ENCODE results near the gene PSENEN.
"Not testable (repeated sequence)": the region's sequence is repeated elsewhere in the genome, so short reads cannot be mapped to it uniquely, and the experiment has no call there.

Gene PSENEN

DNA sequence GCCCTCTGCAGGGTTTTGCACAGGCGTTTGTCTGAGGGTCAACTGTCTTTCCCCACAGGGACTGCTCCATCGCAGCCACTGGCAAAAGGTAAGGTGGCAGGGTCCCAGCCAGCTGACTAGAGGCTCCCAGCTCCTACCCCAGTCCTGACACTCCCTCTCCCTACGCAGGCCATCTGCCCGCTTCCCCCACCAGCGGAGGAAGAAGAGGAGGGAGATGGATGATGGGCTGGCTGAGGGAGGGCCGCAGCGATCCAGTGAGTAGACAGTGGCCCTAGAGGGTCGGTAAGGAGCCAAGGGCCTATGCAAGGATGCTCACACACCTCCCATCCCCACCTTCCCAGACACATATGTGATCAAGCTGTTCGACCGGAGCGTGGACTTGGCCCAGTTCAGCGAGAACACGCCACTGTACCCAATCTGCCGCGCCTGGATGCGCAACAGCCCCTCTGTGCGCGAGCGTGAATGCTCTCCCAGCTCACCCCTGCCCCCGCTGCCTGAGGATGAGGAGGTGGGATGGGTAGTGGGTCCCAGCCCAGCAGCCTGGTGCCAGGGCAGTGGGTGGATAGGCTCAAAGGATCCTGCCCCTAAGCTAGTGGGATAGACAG lies 7.4 kb downstream of the PSENEN start:
- no peak for DNase-seq

DNA sequence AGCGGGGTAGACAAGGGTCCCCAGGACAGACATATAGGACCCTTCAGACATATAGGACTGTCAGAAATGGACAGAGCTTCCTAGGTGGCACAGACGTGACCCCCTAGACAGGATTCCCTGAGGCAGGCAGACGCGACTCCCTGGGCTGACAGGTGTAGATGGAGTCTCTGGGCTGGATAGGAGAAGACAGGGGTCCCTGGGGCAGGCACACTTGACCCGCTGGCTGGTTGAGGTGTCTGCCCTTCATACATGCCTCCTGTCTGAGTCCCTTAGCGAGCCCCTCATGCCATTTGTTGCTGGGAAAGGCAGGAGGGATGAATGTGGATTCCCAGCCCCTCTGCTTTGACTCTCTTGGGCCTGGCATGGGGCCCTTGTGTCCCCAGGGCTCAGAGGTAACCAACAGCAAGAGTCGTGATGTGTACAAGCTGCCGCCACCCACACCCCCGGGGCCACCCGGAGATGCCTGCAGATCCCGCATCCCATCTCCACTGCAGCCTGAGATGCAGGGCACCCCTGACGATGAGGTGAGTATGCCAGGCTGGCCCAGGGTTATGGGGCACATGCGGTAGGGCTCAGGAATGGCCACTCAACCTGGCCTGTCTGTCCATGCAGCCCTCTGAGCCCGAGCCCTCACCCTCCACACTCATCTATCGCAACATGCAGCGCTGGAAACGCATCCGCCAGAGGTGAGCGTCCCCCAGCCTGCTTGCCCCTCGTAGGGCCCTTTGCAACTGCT lies 8.4 kb downstream of the PSENEN start:
- no peak for DNase-seq

DNA sequence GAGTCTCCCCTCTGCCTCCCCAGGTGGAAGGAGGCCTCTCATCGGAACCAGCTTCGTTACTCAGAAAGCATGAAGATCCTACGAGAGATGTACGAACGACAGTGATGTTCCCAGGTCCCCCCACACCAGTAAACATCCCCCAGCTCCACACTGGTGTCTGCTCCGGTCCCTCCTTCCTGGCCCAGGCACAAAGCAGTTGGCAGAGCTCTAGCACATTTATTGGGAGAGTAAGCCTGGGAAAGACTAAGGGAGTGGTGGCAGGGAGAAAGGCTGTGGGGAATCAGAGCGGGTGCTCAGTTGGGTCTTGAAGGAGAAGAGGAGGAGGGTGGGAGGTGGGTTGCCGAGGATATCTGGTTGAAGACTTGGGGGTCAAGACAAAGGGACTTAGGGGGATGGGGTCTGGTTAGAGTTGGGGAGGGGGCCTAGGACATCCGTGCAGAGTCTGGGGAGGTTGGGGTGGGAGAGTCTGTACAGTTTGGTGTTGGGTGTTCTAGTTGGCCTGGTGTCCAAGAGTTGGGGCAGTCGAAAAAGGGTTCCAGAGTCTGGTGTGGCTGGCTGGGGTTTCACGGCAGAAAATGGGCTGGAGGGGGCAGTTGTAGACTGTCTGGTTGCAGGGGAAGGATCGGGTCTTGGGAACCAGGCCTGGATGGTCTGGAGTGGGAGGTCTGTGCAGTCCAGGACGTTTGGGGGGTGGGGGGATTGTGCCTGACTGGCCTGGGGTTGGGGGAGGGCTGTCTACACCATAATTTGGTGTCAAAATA lies 9.1 kb downstream of the PSENEN start:
- no peak for DNase-seq

DNA sequence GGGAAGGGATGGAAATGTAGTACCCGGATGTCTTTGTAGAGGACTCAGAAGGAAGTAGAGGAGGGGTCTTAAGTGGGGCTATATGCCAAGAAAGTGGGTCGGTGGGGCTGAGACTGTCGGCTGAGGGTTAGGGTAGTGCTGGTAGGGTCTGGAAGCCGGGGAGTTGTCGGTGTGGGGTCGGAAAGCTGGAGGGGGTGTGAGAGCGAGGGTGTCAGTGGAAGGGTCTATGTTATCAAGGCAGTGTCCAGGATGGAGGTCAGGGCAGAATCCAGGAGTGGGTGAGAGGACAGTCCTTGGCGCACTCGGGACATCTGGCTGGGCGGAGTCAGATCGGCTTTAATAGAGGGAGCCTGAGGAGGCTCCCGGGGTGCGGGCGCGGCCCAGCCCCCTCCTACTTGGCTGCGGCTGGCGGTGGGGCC lies 9.7 kb downstream of the PSENEN start:
- DNase-seq = no peak

DNA sequence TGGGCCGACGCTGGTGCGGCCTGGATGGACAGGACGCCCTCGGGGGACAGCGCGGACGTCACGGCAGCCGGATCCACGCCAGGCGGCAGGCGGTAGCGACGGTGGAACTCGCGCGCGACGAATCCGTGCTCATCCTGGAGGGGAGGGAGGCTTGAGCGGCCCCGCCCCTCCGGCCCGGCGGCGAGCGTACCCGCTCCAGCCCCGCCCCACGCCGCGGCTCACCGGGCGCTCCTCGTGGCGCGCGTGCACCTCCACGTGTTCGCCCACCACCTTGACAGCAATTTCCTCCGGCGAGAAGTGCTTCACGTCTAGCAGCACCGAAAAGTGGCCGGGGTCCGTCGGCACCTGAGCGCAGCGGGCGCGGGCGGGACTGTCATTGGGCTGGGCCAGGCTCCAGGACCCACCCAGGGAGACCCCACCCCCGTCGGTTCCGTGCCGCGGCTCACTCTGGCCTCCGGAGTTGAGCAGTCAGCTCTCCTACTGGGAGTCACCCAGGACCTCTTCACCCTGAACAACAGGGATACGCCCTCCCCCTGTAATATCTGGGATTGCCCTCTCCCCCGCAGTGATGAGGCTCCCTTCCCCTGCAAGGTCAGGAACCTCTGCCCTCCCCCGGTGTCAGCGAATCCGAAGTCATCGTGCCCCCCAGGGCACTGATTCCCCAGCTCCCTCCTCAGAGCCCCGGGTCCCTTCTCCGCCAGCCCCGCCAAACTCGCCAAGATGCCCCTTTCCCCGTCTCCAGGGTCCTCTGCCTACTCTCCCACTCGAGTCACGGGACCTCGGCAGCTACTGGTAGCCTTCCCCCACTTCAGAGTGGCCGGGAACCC lies 10.3 kb downstream of the PSENEN start:
- peak; percentile 73 for DNase-seq

DNA sequence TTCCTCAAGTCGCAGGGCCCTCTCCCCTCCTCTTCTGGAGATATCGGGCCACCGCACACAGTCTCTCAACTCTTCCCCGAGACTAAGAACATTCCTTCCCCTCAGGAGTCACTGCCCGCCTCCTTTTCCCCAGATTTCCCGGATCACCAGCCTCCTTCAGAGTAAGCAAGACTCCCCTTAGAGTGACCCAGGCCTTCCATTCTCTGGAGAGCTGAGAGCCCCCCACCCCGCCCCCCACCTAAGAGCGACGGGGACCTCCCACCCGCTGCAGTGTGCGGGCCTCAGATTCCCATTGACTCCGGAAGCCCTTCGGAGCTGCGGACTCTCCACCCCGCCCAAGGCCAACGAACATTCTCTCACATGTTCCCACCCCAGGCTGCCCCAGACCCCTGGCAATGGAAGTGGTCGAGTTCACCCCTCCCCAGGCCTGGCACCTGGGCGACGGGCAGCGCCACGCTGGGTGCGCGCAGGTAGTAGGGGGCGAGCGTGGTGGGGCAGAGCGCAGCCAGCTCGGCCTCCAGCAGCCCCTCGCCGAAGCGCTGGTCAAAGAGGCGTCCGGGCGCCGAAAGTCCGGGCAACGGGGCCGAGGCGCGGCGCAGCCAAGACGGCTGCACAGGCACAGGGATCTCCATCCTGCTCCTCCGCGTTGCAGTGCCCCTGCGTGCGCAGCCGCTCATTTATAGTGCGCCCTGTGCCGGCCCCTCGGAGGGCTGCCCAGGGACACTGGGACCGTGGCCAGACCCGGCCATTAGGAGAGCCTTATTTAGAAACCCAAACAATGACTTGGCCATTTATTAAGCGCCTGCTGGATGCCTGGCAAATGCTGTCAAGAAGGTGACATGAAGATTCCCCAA lies 11.2 kb downstream of the PSENEN start, which contains the start of gene HSPB6:
TSS of gene HSPB6 (minus strand) at position 653 of the 854 bp plus-strand sequence. CDS start at position 632, 21 bp downstream.
- DNase-seq = no peak

DNA sequence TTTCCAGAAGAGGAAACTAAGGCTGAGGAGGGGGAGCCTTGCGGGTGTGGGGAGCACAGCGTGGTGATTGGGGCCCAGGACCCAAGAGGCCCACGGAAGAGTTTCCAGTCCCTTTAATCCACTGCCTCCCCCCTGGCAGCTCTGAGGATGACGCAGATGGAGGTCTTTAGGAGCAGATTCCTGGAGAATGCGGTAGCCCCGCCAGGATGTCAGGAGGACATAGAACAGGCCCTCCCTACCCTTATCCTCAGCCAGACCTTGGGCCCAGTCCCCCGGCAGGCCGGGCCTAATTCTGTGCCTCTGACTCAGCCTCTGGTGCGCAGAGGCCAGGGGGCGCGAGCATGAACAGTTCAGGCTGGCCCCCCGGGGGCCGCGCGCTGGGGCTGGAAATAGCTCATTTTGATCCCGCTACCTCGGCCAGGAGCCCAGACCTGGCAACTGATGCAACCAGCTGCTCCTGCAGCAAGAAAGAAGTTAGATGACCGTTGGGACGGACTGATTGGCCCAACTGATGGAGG lies 11.8 kb downstream of the PSENEN start:
- DNase-seq = no peak

DNA sequence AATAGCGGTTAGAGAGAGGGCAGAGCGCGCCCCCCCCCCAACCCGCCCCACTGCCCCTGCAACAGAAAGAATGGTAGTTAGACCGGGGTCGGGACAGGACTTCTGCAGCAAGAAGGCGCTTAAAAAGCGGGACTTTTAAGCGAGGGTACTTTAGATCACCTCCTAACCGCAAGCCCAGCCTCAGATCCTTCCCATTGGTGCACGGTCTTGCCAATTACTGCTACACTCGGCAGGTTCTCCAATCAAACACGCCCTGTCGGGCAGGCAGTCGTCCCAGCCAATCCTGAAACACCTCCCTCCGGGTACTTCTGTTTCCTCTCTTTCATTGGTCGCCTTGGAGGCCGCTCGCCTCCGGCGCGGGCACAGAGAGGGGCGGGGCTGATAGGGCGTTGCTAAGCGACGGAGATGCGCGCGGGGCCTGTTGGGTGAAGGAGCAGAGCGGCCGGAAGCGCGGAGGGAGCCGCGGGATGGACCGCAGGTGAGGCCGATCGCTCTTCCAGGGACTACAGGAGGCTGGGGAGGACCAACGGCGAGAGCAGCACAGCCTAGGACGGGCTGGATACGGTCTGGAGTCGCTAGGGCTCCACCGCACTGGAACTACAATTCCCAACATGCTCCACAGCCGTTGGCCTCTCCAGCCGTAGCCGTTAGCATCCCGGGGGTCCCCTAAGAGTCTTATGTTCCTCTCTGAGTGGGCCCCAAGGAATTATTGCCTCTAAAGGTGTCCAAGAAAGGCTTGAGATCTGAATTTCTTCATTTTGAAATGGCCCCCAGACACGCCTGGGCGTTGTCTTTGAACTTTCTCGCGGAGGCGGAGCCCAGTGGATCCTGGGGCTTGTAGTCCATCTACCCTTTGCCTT lies 12.5 kb downstream of the PSENEN start, which contains the start of gene PROSER3:
TSS of gene PROSER3 (plus strand) at position 428 of the 860 bp plus-strand sequence. CDS start at position 468, 40 bp downstream.
- peak; percentile 100 for DNase-seq

DNA sequence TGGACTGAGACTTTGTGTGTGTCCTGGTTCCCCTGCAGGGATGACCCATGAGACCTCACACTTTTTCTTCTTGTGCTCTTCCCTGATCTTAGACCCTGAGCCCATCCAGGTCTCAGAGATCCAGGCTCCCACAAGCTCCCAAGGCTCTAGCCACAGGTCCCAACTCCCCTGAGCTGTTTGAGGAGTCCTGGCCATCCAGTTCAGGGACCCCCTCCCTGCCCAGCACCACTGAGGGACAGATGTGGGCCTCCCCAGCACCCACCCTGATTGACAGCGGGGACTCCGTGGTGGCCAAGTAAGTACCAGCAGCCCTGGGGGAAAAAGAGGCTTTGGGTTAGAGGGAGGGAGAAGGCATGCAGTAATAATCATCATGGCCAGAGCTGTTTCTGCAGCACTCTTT lies 14.2 kb downstream of the PSENEN start:
- DNase-seq = no peak

DNA sequence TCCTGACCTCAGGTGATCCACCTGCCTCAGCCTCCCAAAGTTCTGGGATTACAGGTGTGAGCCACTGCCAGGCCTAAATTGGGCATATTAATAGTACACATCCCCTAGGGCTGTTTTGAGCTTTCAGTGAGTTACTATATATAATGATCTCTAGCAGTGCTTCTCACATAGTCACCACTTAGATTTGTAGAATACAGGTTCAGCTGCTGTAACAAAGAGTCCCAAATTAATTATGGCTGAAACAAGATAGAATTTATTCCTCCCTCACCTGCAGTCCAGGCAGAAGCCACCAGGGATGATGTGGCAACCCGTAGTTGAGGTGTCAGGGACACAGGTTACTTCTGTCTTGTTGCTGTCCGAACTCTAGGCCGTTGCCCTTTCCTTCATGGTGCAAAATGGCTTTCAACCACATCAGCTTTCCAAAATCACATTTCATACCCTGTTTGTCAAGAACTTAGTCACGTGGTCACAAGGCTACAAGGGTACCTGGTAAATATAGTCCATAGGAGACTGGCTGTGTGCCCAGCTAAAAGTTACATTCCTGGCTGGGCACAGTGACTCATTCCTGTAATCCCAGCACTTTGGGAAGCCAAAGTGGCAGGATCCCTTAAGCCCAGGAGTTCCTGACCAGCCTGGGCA lies 15.4 kb downstream of the PSENEN start:
- no peak for DNase-seq

DNA sequence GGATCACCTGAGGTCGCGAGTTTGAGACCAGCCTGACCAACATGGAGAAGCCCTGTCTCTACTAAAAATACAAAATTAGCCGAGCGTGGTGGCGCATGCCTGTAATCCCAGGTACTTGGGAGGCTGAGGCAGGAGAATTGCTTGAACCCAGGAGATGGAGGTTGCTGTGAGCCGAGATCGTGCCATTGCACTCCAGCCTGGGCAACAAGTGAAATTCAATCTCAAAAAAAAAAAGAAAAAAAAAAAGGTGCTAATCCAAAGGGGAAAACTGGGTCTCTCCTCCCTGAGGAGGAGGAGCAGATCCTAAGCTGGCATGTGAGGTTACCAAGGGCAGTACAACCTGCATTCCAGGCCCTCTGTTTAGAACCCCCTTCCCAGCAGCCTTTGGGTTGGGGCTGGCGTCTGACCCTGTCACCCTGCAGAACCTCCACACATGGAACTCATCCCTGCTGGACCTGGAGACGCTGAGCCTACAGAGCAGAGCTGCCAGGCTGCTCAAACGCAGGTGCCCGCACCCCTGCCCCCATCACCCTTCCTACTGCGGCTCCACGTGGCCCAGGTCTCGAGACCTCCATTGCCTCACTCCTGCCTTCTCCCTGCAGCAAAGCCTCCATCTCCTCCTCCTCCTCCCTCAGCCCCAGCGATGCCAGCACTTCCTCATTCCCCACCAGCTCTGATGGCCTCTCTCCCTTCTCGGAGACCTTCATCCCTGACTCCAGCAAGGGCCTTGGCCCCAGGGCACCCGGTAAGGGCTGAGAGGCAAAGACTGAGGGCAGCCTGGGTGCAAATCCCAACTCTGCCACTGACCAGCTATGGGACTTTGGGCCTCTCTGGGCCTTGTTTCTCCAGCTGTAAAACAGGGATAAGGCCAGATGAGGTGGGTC lies 19.2 kb downstream of the PSENEN start:
- DNase-seq = no peak

DNA sequence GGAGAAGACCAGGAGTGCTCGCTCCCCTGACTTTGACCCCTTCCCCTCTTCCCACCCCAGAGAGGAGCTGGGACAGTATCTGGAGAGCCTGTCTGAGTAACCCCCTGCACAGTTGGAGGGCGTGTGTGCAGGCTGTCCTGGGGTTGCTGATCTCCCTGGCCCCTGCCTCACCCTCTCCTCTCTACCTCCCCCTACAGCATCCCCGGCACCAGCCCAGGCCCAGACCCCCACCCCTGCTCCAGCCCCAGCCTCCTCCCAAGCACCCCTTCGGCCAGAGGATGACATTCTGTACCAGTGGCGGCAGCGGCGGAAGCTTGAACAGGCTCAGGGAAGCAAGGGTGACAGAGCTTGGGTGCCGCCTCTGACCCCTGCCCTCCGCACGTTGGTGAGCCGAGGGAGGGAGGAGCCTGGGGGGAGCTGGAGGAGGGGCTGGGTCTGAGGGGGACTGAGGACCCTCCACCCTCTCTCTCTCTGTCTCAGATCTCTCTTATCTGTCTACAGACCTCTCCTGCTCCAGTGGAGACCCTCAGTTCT lies 21.2 kb downstream of the PSENEN start:
- no peak for DNase-seq

DNA sequence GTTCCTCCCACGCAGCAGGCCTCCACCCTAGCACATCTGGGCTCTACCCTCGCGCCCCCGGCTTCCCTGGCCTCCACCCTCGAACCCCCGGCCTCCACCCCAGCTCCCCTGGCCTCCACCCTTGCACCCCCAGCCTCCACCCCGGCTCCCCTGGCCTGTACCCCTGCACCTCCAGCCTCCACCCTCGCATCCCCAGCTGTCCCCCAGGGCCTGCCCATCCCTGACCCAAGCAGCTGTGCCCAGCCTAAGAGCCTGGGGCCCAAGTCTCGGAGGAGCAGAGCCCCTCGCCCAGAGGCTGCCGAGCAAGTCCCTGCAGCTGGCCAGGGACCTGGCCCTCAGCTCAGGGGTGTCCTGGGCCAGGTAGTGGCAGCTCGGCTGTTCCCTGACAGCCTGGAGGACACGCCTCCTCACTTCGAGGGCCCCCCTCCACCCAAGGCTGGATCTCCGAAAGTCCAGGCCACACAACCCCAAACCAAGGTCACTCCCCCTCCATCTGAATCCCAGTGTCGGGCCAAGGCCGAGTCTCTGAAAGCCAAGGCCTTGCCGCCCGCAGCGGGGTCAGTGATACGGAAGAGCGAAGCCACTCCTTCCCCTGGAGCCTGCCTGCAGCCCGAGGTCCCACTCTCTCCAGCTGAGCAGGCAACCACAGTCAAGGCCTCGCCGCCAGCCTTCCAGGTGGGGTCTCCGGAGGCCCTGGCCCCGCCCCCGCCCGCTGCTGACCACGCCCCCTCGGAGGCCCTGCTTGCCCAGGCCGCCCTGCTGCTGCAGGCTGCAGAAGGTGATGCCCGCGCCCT lies 22.0 kb downstream of the PSENEN start:
- DNase-seq = no peak

DNA sequence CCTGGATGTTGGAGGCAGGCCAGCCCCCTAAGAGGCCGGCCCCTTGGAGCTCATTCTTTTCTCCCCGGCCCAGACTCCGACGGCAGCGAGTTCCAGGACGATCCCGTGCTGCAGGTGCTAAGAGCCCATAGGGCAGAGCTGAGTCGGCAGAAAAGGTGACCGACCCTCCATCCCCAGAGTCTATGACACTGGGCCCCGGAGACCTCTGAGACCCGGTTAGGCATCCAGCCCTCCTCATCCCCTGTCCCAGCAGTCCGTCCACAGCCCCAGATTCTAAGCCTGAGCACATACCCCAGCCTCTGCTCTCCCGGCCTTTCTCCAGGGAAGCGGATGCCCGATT lies 22.6 kb downstream of the PSENEN start:
- no peak for DNase-seq

DNA sequence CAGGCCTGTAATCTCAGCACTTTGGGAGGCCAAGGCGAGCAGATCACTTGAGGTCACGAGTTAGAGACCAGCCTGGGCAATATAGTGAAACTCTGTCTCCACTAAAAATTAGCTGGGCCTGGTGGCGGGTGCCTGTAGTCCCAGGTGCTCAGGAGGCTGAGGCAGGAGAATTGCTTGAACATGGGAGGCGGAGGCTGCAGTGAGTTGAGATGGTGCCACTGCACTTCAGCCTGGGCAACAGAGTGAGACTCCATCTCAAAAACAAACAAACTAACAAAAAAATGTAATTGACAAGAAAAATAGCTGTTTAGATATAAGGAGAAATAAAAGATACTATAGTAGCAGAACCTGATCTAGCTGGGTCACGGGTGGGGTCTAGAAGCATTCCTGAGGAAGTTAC lies 26.9 kb downstream of the PSENEN start:
- DNase-seq = not testable (repeated sequence)

DNA sequence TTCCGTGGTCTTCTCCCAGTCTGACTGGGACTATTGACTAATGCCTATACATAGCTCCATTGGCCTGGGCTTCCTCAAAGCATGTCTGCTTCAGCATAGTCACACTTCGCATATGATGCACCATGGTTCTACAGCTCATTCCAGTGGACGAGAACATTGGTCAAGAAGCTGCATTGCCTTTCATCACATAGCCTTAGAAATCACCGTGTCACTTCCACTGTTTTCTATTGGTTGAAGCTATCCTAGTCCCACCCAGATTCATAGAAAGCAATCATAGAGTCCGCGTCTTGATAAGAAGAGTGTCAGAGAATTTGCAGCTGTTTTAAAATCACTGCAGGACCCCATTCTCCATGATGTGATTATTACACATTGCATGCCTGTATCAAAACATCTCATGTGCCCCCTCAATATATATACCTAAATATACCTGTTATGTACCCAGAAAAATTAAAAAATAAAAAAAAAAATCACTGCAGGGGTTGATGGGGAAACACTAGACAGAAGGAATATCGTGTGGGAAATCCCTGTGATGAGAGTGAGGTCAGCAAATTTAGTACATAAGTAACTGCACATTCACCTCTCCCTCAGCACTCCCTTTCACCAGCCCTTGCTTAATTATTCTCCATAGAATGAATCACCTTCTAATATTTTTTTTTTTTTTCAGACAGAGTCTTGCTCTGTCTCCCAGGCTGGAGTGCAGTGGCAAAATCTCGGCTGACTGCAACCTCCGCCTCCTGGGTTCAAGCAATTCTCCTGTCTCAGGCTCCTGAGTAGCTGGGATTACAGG lies 27.8 kb downstream of the PSENEN start:
- no peak for DNase-seq
